ENCODE measurements around the gene GSTM3. TPM values are rescaled to one million over a fixed set of nuclear protein-coding genes. Genes with fewer than 3 reads are reported as not detected.

GSTM3 gene
- total and polyA plus RNA-seq, 9 of the 15 experiments (the other 6 are each of a cell fraction or from before 2014, with no cell fraction given) = 3.9 to 24.5 (median 9.4) TPM

- TF ChIP-seq NELFE (IDR thresholded peaks at IDR 0.05; ENCODE audit: insufficient read depth, insufficient read length) (no peak), PTBP1 (IDR thresholded peaks at IDR 0.05; ENCODE audit: low read depth, low read length) (no peak), HDAC6 (IDR thresholded peaks at IDR 0.05; ENCODE audit: low read depth, low read length) (no peak), MAFG (tag; conservative IDR thresholded peaks at IDR 0.05) (no peak), ZC3H11A (IDR thresholded peaks at IDR 0.05; ENCODE audit: low read depth, low read length) (no peak), FOSL1 (tag; conservative IDR thresholded peaks at IDR 0.05) (no peak), TEAD1 (CRISPR knock-in tag; IDR thresholded peaks at IDR 0.05) (peak; percentile 37 to 78; a peak in 2 of 4 replicates), KLF1 (tag; IDR thresholded peaks at IDR 0.05) (peak; percentile 50; the same call in 1 of the 2 replicates), KLF6 (CRISPR knock-in tag; IDR thresholded peaks at IDR 0.05; ENCODE audit: borderline replicate concordance) (peak; percentile 28; the same call in 1 of the 2 replicates), TRIM24 (IDR thresholded peaks at IDR 0.05) (no peak), RNF219 (CRISPR knock-in tag; IDR thresholded peaks at IDR 0.05) (no peak), NEUROD1 (IDR thresholded peaks at IDR 0.05; ENCODE audit: borderline replicate concordance, low read depth, low read length, partially characterized antibody) (no peak), JUN (IDR thresholded peaks at IDR 0.05; ENCODE audit: borderline replicate concordance, low read depth, low read length) (peak; percentile 34; the same call in 1 of the 2 replicates), JUN (CRISPR knock-in tag; IDR thresholded peaks at IDR 0.05; ENCODE audit: borderline replicate concordance) (no peak), MCM5 (IDR thresholded peaks at IDR 0.05; ENCODE audit: low read depth) (no peak), NCOA1 (IDR thresholded peaks at IDR 0.05; ENCODE audit: low read depth) (no peak)
- TF ChIP-seq, protein P1, sequence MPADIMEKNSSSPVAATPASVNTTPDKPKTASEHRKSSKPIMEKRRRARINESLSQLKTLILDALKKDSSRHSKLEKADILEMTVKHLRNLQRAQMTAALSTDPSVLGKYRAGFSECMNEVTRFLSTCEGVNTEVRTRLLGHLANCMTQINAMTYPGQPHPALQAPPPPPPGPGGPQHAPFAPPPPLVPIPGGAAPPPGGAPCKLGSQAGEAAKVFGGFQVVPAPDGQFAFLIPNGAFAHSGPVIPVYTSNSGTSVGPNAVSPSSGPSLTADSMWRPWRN (IDR thresholded peaks at IDR 0.05; ENCODE audit: low read depth) = no peak
- TF ChIP-seq, protein P2, sequence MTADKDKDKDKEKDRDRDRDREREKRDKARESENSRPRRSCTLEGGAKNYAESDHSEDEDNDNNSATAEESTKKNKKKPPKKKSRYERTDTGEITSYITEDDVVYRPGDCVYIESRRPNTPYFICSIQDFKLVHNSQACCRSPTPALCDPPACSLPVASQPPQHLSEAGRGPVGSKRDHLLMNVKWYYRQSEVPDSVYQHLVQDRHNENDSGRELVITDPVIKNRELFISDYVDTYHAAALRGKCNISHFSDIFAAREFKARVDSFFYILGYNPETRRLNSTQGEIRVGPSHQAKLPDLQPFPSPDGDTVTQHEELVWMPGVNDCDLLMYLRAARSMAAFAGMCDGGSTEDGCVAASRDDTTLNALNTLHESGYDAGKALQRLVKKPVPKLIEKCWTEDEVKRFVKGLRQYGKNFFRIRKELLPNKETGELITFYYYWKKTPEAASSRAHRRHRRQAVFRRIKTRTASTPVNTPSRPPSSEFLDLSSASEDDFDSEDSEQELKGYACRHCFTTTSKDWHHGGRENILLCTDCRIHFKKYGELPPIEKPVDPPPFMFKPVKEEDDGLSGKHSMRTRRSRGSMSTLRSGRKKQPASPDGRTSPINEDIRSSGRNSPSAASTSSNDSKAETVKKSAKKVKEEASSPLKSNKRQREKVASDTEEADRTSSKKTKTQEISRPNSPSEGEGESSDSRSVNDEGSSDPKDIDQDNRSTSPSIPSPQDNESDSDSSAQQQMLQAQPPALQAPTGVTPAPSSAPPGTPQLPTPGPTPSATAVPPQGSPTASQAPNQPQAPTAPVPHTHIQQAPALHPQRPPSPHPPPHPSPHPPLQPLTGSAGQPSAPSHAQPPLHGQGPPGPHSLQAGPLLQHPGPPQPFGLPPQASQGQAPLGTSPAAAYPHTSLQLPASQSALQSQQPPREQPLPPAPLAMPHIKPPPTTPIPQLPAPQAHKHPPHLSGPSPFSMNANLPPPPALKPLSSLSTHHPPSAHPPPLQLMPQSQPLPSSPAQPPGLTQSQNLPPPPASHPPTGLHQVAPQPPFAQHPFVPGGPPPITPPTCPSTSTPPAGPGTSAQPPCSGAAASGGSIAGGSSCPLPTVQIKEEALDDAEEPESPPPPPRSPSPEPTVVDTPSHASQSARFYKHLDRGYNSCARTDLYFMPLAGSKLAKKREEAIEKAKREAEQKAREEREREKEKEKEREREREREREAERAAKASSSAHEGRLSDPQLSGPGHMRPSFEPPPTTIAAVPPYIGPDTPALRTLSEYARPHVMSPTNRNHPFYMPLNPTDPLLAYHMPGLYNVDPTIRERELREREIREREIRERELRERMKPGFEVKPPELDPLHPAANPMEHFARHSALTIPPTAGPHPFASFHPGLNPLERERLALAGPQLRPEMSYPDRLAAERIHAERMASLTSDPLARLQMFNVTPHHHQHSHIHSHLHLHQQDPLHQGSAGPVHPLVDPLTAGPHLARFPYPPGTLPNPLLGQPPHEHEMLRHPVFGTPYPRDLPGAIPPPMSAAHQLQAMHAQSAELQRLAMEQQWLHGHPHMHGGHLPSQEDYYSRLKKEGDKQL (CRISPR knock-in tag; IDR thresholded peaks at IDR 0.05; ENCODE audit: borderline replicate concordance) = no peak
- TF ChIP-seq, protein P3, sequence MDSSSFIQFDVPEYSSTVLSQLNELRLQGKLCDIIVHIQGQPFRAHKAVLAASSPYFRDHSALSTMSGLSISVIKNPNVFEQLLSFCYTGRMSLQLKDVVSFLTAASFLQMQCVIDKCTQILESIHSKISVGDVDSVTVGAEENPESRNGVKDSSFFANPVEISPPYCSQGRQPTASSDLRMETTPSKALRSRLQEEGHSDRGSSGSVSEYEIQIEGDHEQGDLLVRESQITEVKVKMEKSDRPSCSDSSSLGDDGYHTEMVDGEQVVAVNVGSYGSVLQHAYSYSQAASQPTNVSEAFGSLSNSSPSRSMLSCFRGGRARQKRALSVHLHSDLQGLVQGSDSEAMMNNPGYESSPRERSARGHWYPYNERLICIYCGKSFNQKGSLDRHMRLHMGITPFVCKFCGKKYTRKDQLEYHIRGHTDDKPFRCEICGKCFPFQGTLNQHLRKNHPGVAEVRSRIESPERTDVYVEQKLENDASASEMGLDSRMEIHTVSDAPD (CRISPR knock-in tag; IDR thresholded peaks at IDR 0.05) = no peak
Measured at GRCh38 chr1:109773203-109773899, 32.5 kb upstream of the GSTM3 start (continued).
